IMR-90 (cell line): Measurements from ENCODE around the gene ZFAND2B. TPM values are rescaled to one million over a fixed set of nuclear protein-coding genes. Genes with fewer than 3 reads are reported as not detected.

Experiments
- ATAC-seq: fragments of 200-7000 bp; cut with Tn5 transposase; 2 replicates; pipeline ENCODE4 v1.9.1; 2020; ENCODE audit warnings: low read depth, mild to moderate bottlenecking, moderate library complexity
- BruUV-seq: library from RNA; stranded (reverse); fragments of 400-500 nt; replicated peaks from 2 replicates; lab custom pipeline; 2021; lab: Mats Ljungman, UMichigan
- CTCF ChIA-PET: fragments of 300-600 bp; formaldehyde crosslinking; extraction: SDS; loops from one replicate; lab custom pipeline; 2021; ENCODE audit warnings: antibody characterized with exemption; lab: Yijun Ruan, JAX
- POLR2A ChIA-PET: fragments of 300-600 bp; sonication (Branson Sonifier 250); formaldehyde crosslinking; loops from one replicate; lab custom pipeline; 2022; ENCODE audit warnings: antibody characterized with exemption; ENCODE audit not compliant: unreplicated experiment; lab: Charles Lee
- DNase-seq: peaks from one replicate; pipeline ENCODE4 v3.0.0; 2013
- H2AFZ ChIP-seq: replicated peaks from 2 replicates; pipeline ENCODE3; 2013; ENCODE audit warnings: low read length, mild to moderate bottlenecking; ENCODE audit not compliant: poor library complexity
- H2AK5ac ChIP-seq: 2 replicates; pipeline ENCODE4 v1.6.1; 2013; ENCODE audit warnings: low read depth, low read length, inconsistent platforms
- H2AK9ac ChIP-seq: replicated peaks from 2 replicates; pipeline ENCODE3; 2013; ENCODE audit warnings: mild to moderate bottlenecking, low read depth, low read length, moderate library complexity; ENCODE audit not compliant: poor library complexity
- H2BK120ac ChIP-seq: 2 replicates; pipeline ENCODE4 v1.6.1; 2013; ENCODE audit warnings: low read depth, low read length, inconsistent platforms
- H2BK15ac ChIP-seq: 3 replicates; pipeline ENCODE4 v1.6.1; 2013; ENCODE audit warnings: low read depth, low read length, inconsistent platforms
- H2BK20ac ChIP-seq: 2 replicates; pipeline ENCODE4 v1.6.1; 2013; ENCODE audit warnings: low read depth, mild to moderate bottlenecking, inconsistent platforms, low read length, moderate library complexity
- H2BK5ac ChIP-seq: 2 replicates; pipeline ENCODE4 v1.6.1; 2013; ENCODE audit warnings: mild to moderate bottlenecking, low read depth, low read length, inconsistent platforms; ENCODE audit not compliant: poor library complexity, severe bottlenecking
- H3K14ac ChIP-seq: replicated peaks from 2 replicates; pipeline ENCODE4 v1.6.1; 2013; ENCODE audit warnings: low read depth, low read length, inconsistent platforms
- H3K18ac ChIP-seq: 2 replicates; pipeline ENCODE4 v1.6.1; 2013; ENCODE audit warnings: low read depth, low read length, control low read depth
- H3K23ac ChIP-seq: 2 replicates; pipeline ENCODE4 v1.6.1; 2013; ENCODE audit warnings: low read depth, low read length, inconsistent platforms
- H3K27ac ChIP-seq: 2 replicates; pipeline ENCODE4 v1.5.1; 2013; ENCODE audit warnings: mild to moderate bottlenecking, control low read depth, low read length; ENCODE audit not compliant: insufficient read depth
- H3K27me3 ChIP-seq: 2 replicates; pipeline ENCODE4 v1.6.1; 2013; ENCODE audit warnings: low read length; ENCODE audit not compliant: control insufficient read depth, insufficient read depth
- H3K36me3 ChIP-seq: 2 replicates; pipeline ENCODE4 v1.6.1; 2013; ENCODE audit warnings: low read length, mixed read lengths; ENCODE audit not compliant: control insufficient read depth, insufficient read depth
- H3K4ac ChIP-seq: 2 replicates; pipeline ENCODE4 v1.6.1; 2013; ENCODE audit warnings: low read depth, low read length, inconsistent platforms
- H3K4me1 ChIP-seq: 2 replicates; pipeline ENCODE4 v1.6.1; 2013; ENCODE audit warnings: low read length, mixed read lengths; ENCODE audit not compliant: control insufficient read depth, insufficient read depth
- H3K4me2 ChIP-seq: 2 replicates; pipeline ENCODE4 v1.6.1; 2013; ENCODE audit warnings: low read depth, mild to moderate bottlenecking, control low read depth, low read length, moderate library complexity
- H3K4me3 ChIP-seq: 2 replicates; pipeline ENCODE4 v1.5.1; 2013; ENCODE audit warnings: low read depth, mild to moderate bottlenecking, control low read depth, low read length, moderate library complexity; ENCODE audit not compliant: insufficient read depth
- H3K56ac ChIP-seq: 2 replicates; pipeline ENCODE4 v1.6.1; 2013; ENCODE audit warnings: low read length, inconsistent platforms; ENCODE audit not compliant: insufficient read depth; ENCODE audit errors: extremely low read depth
- H3K79me1 ChIP-seq, 2 experiments: 2 replicates each; pipeline ENCODE4 v1.6.1; 2013; ENCODE audit warnings: low read length in 2 of 2, inconsistent platforms in 1 of 2, low read depth in 1 of 2
- H3K9ac ChIP-seq: 2 replicates; pipeline ENCODE4 v1.6.1; 2013; ENCODE audit warnings: low read depth, low read length, control low read depth
- H3K9me1 ChIP-seq: 2 replicates; pipeline ENCODE4 v1.6.1; 2013; ENCODE audit warnings: low read length, inconsistent platforms; ENCODE audit not compliant: insufficient read depth
- H3K9me3 ChIP-seq: 2 replicates; pipeline ENCODE4 v1.6.1; 2013; ENCODE audit warnings: low read length; ENCODE audit not compliant: control insufficient read depth, insufficient read depth
- H4K20me1 ChIP-seq: 2 replicates; pipeline ENCODE4 v1.6.1; 2013; ENCODE audit warnings: low read length, inconsistent platforms; ENCODE audit not compliant: insufficient read depth
- H4K5ac ChIP-seq: 2 replicates; pipeline ENCODE4 v1.6.1; 2013; ENCODE audit warnings: mild to moderate bottlenecking, low read depth, low read length, control low read depth
- H4K8ac ChIP-seq, 2 experiments: 2 replicates each; pipeline ENCODE4 v1.6.1; 2013; ENCODE audit warnings: low read depth in 2 of 2, low read length in 2 of 2, control low read depth in 1 of 2, inconsistent platforms in 1 of 2
- H4K91ac ChIP-seq: 2 replicates; pipeline ENCODE4 v1.6.1; 2013; ENCODE audit warnings: low read depth, low read length, inconsistent platforms; ENCODE audit not compliant: insufficient read depth
- NFE2L2 ChIP-seq: fragments of 150-350 bp; IDR thresholded peaks from 2 replicates; pipeline ENCODE4 v1.6.1; 2016; ENCODE audit warnings: low read depth, mild to moderate bottlenecking, low read length
- POLR2A ChIP-seq: IDR thresholded peaks from 2 replicates; pipeline ENCODE4 v1.6.1; 2012; ENCODE audit warnings: mild to moderate bottlenecking, low read depth, low read length
- WGBS, 2 experiments: methylation state at CpG; one replicate each; pipeline versions ENCODE4 v1.1.5 to v1.1.7; 2013; ENCODE audit warnings: missing lambda C conversion rate in 2 of 2; ENCODE audit not compliant: insufficient read length in 1 of 2; ENCODE audit errors: extremely low coverage in 2 of 2; 5-methylcytosine and 5-hydroxymethylcytosine counted together
- dilution Hi-C: fragments of 300-500 bp; cut with HindIII; formaldehyde crosslinking; loops from one replicate; pipeline ENCODE4 v1.14.3; 2018; ENCODE audit warnings: low sequenced_read_pairs; ENCODE audit not compliant: unreplicated experiment
- in situ Hi-C: fragments of 300-500 bp; cut with MboI; formaldehyde crosslinking; loops from 3 replicates; pipeline ENCODE4 v1.14.3; 2019; ENCODE audit warnings: low sequenced_read_pairs, inconsistent platforms, mixed read lengths
- intact Hi-C: fragments of 100-400 bp; cut with micrococcal nuclease; formaldehyde crosslinking; loops from 2 replicates; pipeline ENCODE4 v1.10.0; 2022
- polyA plus RNA-seq, 3 experiments: library from polyadenylated mRNA; depleted of rRNA; stranded (reverse); fragments of >200 nt; gene quantifications; 2 replicates each; pipeline ENCODE4 v1.2.3, GENCODE V29; 2012; ENCODE audit warnings: low replicate concordance in 1 of 3
- total RNA-seq: library from RNA; depleted of rRNA; stranded (reverse); fragments of >200 nt; gene quantifications from 2 replicates; pipeline ENCODE4 v1.2.3, GENCODE V29; 2012

The ZFAND2B gene
- total and polyA plus RNA-seq, 2 of the 4 experiments (the other 2 are of a cell fraction), result 25.5 to 38.3 TPM

GRCh38 chr2:219248845-219249202 is 42.2 kb downstream of the ZFAND2B start:
- Histone ChIP-seq H3K27ac (peak overlapping the region; percentile 72), H4K20me1 (0 out of 2 replicates have a peak, but pooled peaks cover 8% of the 10 kb centered on the region), H4K5ac (peak overlapping the region; percentile 36), H3K4me3 (no peak overlapping the region), H2BK120ac (peak overlapping the region; percentile 70), H3K9me1 (peaks cover 49% of the 10 kb centered on the region), H2BK15ac (peak overlapping the region; percentile 50; the same call in 2 of the 3 replicates), H2BK20ac (peak overlapping the region; percentile 54), H2AFZ (no peak overlapping the region), H3K4ac (peak overlapping the region; percentile 87), H3K18ac (peak overlapping the region; percentile 3; the same call in 1 of the 2 replicates), H3K79me1 (peaks cover 23 to 48% of the 10 kb centered on the region in 2 experiments), H4K8ac (peak overlapping the region in 1 of 2 experiments; percentile 82; a peak in 3 of 4 replicates), H3K36me3 (peaks cover 21% of the 10 kb centered on the region; the same call in 1 of the 2 replicates), H3K27me3 (no peaks in the 10 kb centered on the region), H4K91ac (peak overlapping the region; percentile 82; the same call in 1 of the 2 replicates), H3K4me1 (peaks cover 44% of the 10 kb centered on the region), H3K56ac (peak overlapping the region; percentile 45; the same call in 1 of the 2 replicates), H3K9ac (peak overlapping the region; percentile 7; the same call in 1 of the 2 replicates), H3K9me3 (no peaks in the 10 kb centered on the region), H3K14ac (peak overlapping the region; percentile 32; the same call in 1 of the 2 replicates), H3K23ac (peak overlapping the region; percentile 44; the same call in 1 of the 2 replicates), H2AK5ac (peak overlapping the region; percentile 78), H2BK5ac (peak overlapping the region; percentile 90), H2AK9ac (peak overlapping the region; percentile 99), H3K4me2 (peak overlapping the region; percentile 1; the same call in 1 of the 2 replicates)
- intact Hi-C loops (no loop called here), dilution Hi-C loops (no loop called here), in situ Hi-C loops (no loop called here)
- DNase-seq (no peak), ATAC-seq (no peak)
- no peak for TF ChIP-seq NFE2L2
- TF ChIP-seq POLR2A, result 0 out of 2 replicates have a peak, but pooled peaks have one; percentile 10
- BruUV-seq, result no TSS peak
- WGBS, 2 experiments, result no CpG with 5 or more reads among the region's 2 CpGs
- CTCF ChIA-PET, result interaction anchor here (0.8 to 2.3 kb wide), 2 partner anchors 31 to 46 kb away, joined by 8 to 10 read pairs; no protein-coding TSS in a partner anchor
- POLR2A ChIA-PET, result interaction anchor here (1.0 kb wide), 1 partner anchor 20 kb away, joined by 18 read pairs; the partner anchor contains the start of genes ANKZF1 and ATG9A
